ENCODE measurements around the gene DPM2.

DPM2 gene

DNA sequence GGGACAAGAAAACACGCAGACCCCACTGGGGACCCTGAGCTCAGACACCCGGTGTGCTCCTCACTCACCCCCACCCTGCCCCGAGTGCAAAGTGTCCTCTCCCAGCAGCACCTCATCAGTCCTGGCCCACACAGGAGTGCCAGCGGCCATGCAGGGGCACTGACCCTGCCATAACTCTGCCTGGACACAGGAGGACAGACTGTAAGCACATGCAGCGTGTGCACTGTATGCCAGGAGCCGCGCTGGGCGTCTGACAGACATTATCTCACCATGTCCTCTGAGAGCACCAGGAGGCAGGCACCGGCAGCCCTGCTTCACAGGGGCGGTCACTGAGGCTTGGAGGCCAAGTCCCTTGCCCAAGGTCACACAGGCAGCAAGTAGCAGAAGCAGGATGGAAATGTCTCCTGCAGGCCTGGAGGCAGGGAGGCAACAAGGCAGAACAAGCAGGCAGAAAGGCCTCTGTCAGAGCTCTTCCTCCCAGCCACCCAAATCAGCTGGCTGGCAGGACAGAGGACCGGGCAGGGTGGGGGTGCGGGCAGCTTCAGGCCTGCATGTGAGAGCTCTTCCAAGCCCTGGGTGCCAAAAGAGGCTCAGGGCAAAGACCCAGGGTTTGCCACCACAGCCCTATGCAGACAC lies 34.7 kb upstream of the DPM2 start:
- DNase-seq, result no peak

DNA sequence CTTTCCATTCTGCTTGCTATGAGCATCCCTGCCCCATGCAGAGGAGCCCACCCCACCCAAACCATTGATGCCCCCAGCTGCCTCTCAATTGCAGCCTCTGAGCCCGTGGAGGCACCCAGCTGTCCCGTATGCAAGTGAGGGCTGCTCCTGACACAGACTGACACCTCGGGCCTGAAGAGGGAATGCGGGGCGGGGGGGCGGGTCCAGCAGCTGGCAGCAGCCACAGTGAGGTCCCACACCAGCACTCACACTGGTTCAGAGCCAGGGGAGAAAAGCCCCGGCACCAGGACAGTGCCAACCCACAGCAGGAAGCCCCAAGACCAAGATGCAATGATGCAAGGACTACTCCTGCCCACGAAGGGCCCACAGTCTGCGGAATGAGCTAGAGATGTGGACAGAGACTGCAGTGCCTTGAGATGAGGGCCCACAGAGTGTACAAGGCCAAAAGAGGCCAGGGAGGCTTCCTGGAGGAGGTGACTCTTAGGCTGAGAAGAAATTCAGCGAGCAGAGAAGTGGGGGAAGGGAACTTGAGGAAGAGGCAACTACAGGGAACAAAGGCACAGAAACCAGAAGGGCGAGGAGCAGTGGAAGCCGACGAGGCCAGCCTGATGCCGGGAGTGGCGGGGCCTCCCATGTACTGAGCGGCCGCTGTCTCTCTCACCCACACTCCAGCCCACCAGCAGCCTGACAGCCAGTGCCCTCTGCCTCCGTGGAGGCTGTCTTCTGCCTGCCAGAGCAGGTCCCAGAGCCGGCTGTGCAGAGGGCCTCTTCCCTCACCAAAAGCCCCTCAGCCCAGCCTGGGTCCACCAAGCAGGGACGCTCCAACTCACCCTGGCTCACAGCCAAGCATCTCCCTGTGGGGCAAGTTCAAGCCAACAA lies 33.9 kb upstream of the DPM2 start:
- peak; percentile 22 for DNase-seq

GRCh38 chr9:127970401-127971313 lies 33.0 kb upstream of the DPM2 start:
- DNase-seq, result peak; percentile 28

- no peak for DNase-seq
Measured at GRCh38 chr9:127968700-127969383, 31.2 kb upstream of the DPM2 start.

DNA sequence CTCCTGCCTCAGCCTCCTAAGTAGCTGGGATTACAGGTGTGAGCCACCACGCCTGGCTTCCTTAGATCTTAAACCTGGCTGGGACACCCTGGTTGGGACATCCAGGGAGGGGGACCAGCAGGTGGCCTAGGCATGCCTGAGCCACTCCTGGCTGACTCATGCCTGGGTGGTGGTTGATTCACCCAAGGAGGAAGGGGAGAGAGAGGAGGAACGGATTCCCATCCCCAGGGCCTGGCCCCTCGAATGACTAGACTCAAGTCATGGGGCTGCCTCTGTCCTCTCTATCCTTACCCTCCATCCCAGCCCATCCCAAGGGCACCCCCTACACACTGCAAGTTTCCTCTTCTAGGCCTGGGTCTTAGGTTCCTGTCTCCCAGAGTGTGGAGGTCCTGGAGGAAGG lies 30.4 kb upstream of the DPM2 start:
- peak; percentile 28 for DNase-seq

GRCh38 chr9:127967151-127967809 lies 29.6 kb upstream of the DPM2 start:
- DNase-seq, result no peak

DNA sequence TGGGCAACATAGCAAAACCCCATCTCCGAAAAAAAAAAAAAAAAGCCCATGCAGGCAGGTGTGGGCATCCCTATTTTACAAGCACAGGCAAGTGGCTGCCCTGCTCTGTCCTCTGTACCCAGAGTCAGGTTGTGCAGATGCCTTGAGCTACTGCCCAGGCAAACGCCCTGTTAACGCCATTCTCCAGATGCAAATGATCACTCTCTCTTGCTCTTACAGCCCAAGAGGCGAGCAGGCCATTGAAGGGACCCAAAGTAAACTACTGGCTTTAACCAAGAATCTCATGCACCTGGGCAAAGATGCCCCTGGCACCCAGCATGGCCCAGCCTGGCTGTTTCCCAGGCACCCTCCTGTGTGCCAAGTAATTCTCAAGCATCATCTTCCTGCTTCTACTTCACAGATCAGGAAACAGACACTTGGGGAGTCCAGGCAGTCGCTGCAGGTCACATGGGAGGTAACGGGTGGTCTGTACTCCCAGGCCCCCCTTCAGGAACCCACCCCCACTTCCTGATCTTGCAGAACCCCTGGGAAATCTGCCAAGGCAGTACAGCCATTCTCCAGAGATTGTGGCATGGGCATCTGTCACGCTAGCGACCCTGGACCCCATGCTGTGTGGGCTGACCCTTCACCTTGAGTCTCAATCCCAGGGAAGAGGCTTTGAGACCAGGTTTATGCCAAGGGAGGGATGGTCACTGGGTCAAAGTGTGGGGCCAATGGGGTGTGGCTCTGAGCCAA lies 28.9 kb upstream of the DPM2 start:
- no peak for DNase-seq

- no peak for DNase-seq
Measured at GRCh38 chr9:127965953-127966352, 28.3 kb upstream of the DPM2 start.

GRCh38 chr9:127963359-127964064 lies 25.9 kb upstream of the DPM2 start:
- DNase-seq, result no peak

GRCh38 chr9:127963041-127963358 lies 25.3 kb upstream of the DPM2 start:
- no peak for DNase-seq

DNA sequence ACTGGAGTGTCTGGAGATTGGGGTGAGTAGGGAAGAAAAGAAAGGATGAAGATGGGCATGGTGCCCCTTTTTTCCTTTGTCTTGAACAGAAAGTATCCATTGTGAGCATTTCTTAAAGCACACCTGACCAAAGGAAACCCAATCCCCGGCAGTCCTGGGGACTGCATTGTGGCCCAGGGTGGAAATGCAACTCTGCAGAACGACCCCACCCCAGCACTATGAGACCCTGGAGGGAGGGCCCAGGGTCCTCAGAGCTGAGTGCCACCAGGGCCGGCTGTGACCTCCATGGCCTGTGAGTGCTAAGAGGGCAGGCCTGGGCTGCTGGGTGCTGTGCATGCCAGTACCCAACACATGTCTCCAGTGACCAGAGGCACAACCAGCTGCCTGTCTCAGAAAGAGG lies 24.6 kb upstream of the DPM2 start:
- DNase-seq, result no peak

DNA sequence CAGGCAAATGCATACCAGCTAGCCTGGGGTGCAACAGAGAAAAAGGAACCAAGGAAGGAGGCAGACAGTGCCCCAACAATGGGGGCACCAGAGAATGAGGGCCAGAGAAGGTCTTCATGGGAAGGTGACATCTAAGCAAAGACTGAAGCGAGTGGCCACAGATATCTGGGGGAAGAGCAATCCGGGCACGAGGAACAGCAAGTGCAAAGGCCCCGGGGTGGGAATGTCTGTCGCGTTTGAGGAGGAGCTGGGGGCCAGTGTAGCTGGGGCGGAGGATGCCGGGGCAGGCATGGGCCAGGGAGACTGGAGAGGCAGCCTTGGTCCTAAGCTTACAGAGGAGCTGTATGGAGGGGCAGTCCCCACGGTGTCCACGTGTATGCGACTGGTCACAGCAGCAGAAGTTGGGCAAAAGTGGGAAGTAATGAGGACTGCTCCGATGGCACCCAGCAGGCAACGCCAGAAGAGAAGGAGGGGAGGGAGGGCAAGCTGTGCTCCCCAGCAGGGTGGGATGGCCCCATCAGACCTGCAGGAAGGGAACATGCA lies 24.0 kb upstream of the DPM2 start:
- DNase-seq, result no peak

GRCh38 chr9:127961155-127961490 lies 23.5 kb upstream of the DPM2 start:
- DNase-seq, result no peak

- no peak for DNase-seq
Measured at GRCh38 chr9:127960410-127961154, 22.9 kb upstream of the DPM2 start.

- no peak for DNase-seq
Measured at GRCh38 chr9:127959841-127960409, 22.3 kb upstream of the DPM2 start.

GRCh38 chr9:127959398-127959797 lies 21.7 kb upstream of the DPM2 start:
- no peak for DNase-seq

DNA sequence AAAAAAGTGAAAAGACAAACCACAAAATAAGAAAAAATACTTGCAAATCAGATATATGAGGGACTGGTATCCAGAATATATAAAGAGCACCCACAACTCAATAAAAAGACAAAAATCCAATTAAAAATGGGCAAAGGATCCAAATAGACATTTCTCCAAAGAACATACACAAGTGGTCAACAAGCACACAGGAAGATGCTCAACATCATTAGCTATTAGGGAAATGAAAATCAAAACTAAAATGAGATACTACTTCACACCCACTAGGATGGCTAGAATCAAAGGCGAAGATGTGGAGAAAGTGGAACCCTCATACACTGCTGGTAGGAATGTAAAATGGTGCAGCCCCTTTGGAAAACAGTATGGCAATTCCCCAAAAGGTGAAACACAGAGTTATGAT lies 21.1 kb upstream of the DPM2 start:
- no peak for DNase-seq

DNA sequence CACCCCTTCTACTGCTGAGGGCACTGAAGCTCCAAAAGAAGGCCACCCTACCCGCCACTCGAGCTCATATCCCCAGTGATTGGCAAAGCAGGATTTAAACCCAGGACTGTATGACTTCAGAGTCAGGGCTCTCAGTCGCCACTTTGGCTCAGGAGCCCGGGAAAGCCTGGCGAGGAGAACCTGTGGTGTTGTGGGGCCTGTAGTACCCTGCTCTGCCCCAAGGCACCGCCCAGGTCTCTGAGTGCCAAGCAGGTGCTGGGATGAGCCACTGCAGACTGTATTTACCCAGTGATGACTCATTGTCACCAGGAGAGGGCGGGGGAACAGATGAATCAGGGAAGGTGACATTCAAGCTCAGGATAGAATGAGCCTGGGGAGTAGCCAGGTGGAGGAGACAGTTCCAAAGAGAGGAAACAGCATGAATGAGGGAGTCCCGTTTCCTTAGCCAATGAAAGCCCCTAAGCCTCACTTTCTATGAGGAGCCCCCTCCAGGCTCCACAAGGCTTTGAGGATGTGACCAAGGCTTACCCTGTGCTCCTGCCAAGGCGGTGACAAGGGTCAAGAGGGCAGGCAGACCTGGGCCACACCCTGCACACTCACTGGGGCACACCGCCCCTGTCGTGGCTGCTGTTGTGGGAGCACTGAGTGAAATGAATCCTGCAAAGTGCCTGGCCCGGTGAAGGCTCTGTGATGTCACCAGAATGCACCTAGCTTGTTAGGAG lies 17.8 kb upstream of the DPM2 start:
- DNase-seq, result peak; percentile 65

DNA sequence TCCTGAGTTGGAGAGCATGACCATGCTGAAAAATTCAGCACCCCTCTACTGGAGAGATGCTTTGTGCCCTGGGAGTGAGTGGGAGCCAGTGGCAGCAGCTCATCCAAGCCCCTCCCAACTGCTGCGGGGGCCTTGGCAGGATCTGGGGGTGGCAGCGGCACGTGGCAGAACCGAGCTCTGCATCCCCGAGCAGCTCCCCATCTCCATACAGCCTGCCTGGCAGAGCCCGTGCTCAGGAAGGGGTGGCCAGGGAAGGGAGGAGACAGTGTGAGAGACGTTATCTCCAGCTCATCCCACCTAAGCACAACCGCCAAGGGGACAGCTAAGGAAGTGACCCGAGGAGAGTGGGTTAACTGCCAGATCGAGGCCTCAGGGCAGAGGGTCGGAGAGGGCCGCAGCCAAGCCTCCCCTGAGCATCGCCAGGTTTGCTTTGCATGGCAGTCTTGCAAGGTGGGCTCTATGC lies 17.2 kb upstream of the DPM2 start:
- DNase-seq, result no peak
